Hepatocyte (in vitro differentiated cells): ENCODE measurements around the gene SHOC2. TPM values are rescaled to one million over a fixed set of nuclear protein-coding genes. Genes with fewer than 3 reads are reported as not detected.
A peak's percentile ranks its signal among the peaks of the same experiment; 100 is the strongest.

Experiments
- DNase-seq: peaks from one replicate; pipeline ENCODE4 v3.0.0-alpha.2; 2016; ENCODE audit warnings: low spot score
- H2AFZ ChIP-seq: fragments of 200-600 bp; sonication (generic); 2 replicates; pipeline ENCODE4 v1.6.0; 2016; ENCODE audit warnings: antibody characterized with exemption, mild to moderate bottlenecking
- H3K27ac ChIP-seq: fragments of 200-600 bp; sonication (generic); 2 replicates; pipeline ENCODE4 v1.5.1; 2016; ENCODE audit warnings: mild to moderate bottlenecking
- H3K27me3 ChIP-seq: fragments of 200-600 bp; sonication (generic); 2 replicates; pipeline ENCODE4 v1.6.1; 2016
- H3K36me3 ChIP-seq: fragments of 200-600 bp; sonication (generic); replicated peaks from 2 replicates; pipeline ENCODE4 v1.5.1; 2016; ENCODE audit warnings: low read depth; ENCODE audit not compliant: insufficient read depth
- H3K4me1 ChIP-seq: fragments of 200-600 bp; sonication (generic); 2 replicates; pipeline ENCODE4 v1.5.1; 2016; ENCODE audit warnings: mild to moderate bottlenecking, moderate library complexity; ENCODE audit not compliant: insufficient read depth
- H3K4me2 ChIP-seq: fragments of 200-600 bp; sonication (generic); 2 replicates; pipeline ENCODE4 v1.6.0; 2016
- H3K4me3 ChIP-seq: fragments of 200-600 bp; sonication (generic); 2 replicates; pipeline ENCODE4 v1.5.1; 2016; ENCODE audit warnings: mild to moderate bottlenecking
- H3K79me2 ChIP-seq: fragments of 200-600 bp; sonication (generic); 2 replicates; pipeline ENCODE4 v1.6.0; 2017; ENCODE audit warnings: mild to moderate bottlenecking
- H3K9me2 ChIP-seq: fragments of 200-600 bp; sonication (generic); replicated peaks from 2 replicates; pipeline ENCODE4 v1.6.0; 2017; ENCODE audit warnings: mild to moderate bottlenecking; ENCODE audit not compliant: insufficient read depth
- H3K9me3 ChIP-seq: fragments of 200-600 bp; sonication (generic); 2 replicates; pipeline ENCODE4 v1.5.1; 2016; ENCODE audit warnings: low read depth, mild to moderate bottlenecking
- H4K20me1 ChIP-seq: fragments of 200-600 bp; sonication (generic); 2 replicates; pipeline ENCODE4 v1.6.0; 2016; ENCODE audit warnings: mild to moderate bottlenecking; ENCODE audit not compliant: insufficient read depth, poor library complexity, severe bottlenecking
- CTCF ChIP-seq: fragments of 200-600 bp; sonication (generic); IDR thresholded peaks from 2 replicates; pipeline ENCODE4 v1.5.1; 2016; ENCODE audit warnings: antibody characterized with exemption, mild to moderate bottlenecking; ENCODE audit not compliant: poor library complexity
- EZH2 ChIP-seq: fragments of 200-600 bp; sonication (generic); IDR thresholded peaks from 2 replicates; pipeline ENCODE4 v1.6.1; 2016; ENCODE audit warnings: antibody characterized with exemption, mild to moderate bottlenecking, borderline replicate concordance
- EZH2phosphoT487 ChIP-seq: fragments of 200-600 bp; sonication (generic); IDR thresholded peaks from one replicate; pipeline ENCODE4 v1.6.1; 2018; ENCODE audit warnings: antibody characterized with exemption, mild to moderate bottlenecking, low read depth, moderate library complexity; ENCODE audit not compliant: unreplicated experiment, severe bottlenecking
- WGBS: methylation state at CpG from one replicate; pipeline ENCODE4 v1.1.6; 2016; ENCODE audit warnings: low lambda C conversion rate; ENCODE audit errors: missing lambda C conversion rate; 5-methylcytosine and 5-hydroxymethylcytosine counted together
- polyA plus RNA-seq: library from polyadenylated mRNA; unstranded; fragments of >200 nt; fragmentation: Nextera tagmentation; extraction: Ambion mirVana; gene quantifications from 2 replicates; pipeline ENCODE4 v1.2.1, GENCODE V29; 2016
- total RNA-seq: library from RNA; depleted of rRNA; stranded (reverse); fragments of >200 nt; gene quantifications from 2 replicates; pipeline ENCODE4 v1.2.3, GENCODE V29; 2014

Gene SHOC2
- total and polyA plus RNA-seq, 2 experiments from 2014 or later = 27.5 to 58.9 TPM

- H2AFZ ChIP-seq = no peak overlapping the region
- H4K20me1 ChIP-seq = peaks cover 48% of the 10 kb centered on the region
- peak overlapping the region; percentile 78 for H3K4me2 ChIP-seq
- no peaks in the 10 kb centered on the region for H3K36me3 ChIP-seq
- 84% methylated on average over 2 of the region's 2 CpGs for WGBS
- no peak for DNase-seq
- H3K27ac ChIP-seq = no peak overlapping the region
- H3K27me3 ChIP-seq = no peaks in the 10 kb centered on the region
- H3K9me3 ChIP-seq = no peaks in the 10 kb centered on the region
- H3K4me1 ChIP-seq = peaks cover 34% of the 10 kb centered on the region
- H3K4me3 ChIP-seq = peak overlapping the region; percentile 72
- no peak for TF ChIP-seq EZH2phosphoT487
- TF ChIP-seq CTCF = no peak
- TF ChIP-seq EZH2 = no peak
- H3K79me2 ChIP-seq = peaks cover 90% of the 10 kb centered on the region
- H3K9me2 ChIP-seq = no peaks in the 10 kb centered on the region
Measured at GRCh38 chr10:110876000-110876399, 43.4 kb upstream of the SHOC2 start.

GRCh38 chr10:110876788-110877187 lies 42.6 kb upstream of the SHOC2 start:
- peaks cover 30% of the 10 kb centered on the region for H3K4me1 ChIP-seq
- peaks cover 97% of the 10 kb centered on the region for H3K79me2 ChIP-seq
- DNase-seq = no peak
- no peaks in the 10 kb centered on the region for H3K36me3 ChIP-seq
- no peak overlapping the region for H2AFZ ChIP-seq
- peak overlapping the region; percentile 78 for H3K4me2 ChIP-seq
- no peak overlapping the region for H3K4me3 ChIP-seq
- H3K9me2 ChIP-seq = no peaks in the 10 kb centered on the region
- H4K20me1 ChIP-seq = peaks cover 49% of the 10 kb centered on the region
- TF ChIP-seq CTCF (no peak), EZH2 (no peak), EZH2phosphoT487 (no peak)
- no peaks in the 10 kb centered on the region for H3K27me3 ChIP-seq
- H3K9me3 ChIP-seq = no peaks in the 10 kb centered on the region
- no peak overlapping the region for H3K27ac ChIP-seq
- 95% methylated on average over 1 of the region's 1 CpG for WGBS

GRCh38 chr10:110880012-110880411 lies 39.4 kb upstream of the SHOC2 start:
- Histone ChIP-seq H3K79me2 (peaks cover 95% of the 10 kb centered on the region), H3K9me2 (no peaks in the 10 kb centered on the region), H4K20me1 (peaks cover 42% of the 10 kb centered on the region), H3K36me3 (no peaks in the 10 kb centered on the region), H3K27ac (peak overlapping the region; percentile 3), H3K4me1 (peaks cover 22% of the 10 kb centered on the region), H3K4me2 (peak overlapping the region; percentile 47), H3K4me3 (no peak overlapping the region), H3K9me3 (no peaks in the 10 kb centered on the region), H2AFZ (no peak overlapping the region), H3K27me3 (no peaks in the 10 kb centered on the region)
- DNase-seq = no peak
- TF ChIP-seq EZH2 = no peak
- 91% methylated on average over 3 of the region's 3 CpGs for WGBS

GRCh38 chr10:110881247-110881646 lies 38.2 kb upstream of the SHOC2 start:
- peaks cover 13% of the 10 kb centered on the region for H3K4me1 ChIP-seq
- no peak for TF ChIP-seq CTCF
- 95% methylated on average over 9 of the region's 9 CpGs for WGBS
- no peak overlapping the region for H2AFZ ChIP-seq
- no peaks in the 10 kb centered on the region for H3K27me3 ChIP-seq
- no peaks in the 10 kb centered on the region for H3K9me2 ChIP-seq
- no peak overlapping the region for H3K4me3 ChIP-seq
- peak overlapping the region; percentile 8 for H3K27ac ChIP-seq
- no peak for DNase-seq
- H4K20me1 ChIP-seq = peaks cover 30% of the 10 kb centered on the region
- peak overlapping the region; percentile 47 for H3K4me2 ChIP-seq
- H3K36me3 ChIP-seq = no peaks in the 10 kb centered on the region
- peaks cover 92% of the 10 kb centered on the region for H3K79me2 ChIP-seq
- no peaks in the 10 kb centered on the region for H3K9me3 ChIP-seq
